NCI-H2227 (cell line): ENCODE measurements around the gene SGO1.
"Not testable (repeated sequence)": the region's sequence is repeated elsewhere in the genome, so short reads cannot be mapped to it uniquely, and the experiment has no call there.

Experiments used
- DNase-seq: peaks from one replicate; lab custom pipeline; 2025; ENCODE audit not compliant: unreplicated experiment; lab: John Stamatoyannopoulos, UW

The SGO1 gene

GRCh38 chr3:20185679-20186599 is at the start of gene SGO1:
Gene SGO1 (minus strand): TSS chr3:20186206. CDS start chr3:20184027, 2,179 bp downstream.
- DNase-seq: peak; percentile 96

- no peak for DNase-seq
Observed at GRCh38 chr3:20235796-20236195, 49.8 kb upstream of the SGO1 start.

DNA sequence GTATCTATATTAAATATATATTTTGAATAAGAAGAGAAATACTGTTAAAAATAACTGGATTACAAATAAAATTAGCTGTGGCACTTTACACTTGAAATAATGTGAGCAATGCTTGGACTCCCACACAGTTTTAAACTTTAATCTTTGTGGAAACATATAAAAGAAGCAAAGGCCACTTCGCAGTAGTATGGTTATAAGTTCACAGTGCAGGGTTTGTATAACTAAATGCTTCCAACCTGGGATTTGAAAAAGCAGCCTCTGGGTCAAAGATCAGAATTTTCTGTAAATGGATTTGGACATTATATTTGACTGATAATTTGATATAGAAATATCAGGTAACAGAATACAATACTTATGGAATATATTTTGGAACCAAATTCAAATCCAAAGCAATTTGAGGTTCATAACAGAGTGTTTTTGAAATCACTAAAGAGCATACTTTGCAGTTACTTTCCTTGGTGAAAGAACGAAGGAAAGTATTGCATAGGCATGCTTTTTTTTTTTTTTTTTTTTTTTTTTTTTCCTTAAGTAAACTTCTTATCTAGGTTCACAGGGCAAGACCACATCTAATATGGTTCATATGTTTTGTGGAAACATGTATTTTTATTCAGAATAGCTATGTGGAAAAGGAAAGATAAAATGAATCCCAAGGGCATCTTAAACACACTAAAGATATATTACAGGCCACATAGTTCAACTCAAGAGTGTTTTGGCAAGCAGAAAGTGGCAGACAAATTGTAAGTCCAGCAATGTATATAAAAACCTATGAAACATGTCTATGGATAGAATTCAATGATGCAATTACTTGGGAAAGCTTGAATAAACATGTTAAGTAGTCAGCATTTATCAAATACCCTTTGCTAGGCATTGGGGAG is 47.1 kb upstream of the SGO1 start:
- DNase-seq: no peak

GRCh38 chr3:20230954-20231353 is 44.9 kb upstream of the SGO1 start:
- DNase-seq: no peak

GRCh38 chr3:20225769-20226168 is 39.8 kb upstream of the SGO1 start:
- peak; percentile 31 for DNase-seq

DNA sequence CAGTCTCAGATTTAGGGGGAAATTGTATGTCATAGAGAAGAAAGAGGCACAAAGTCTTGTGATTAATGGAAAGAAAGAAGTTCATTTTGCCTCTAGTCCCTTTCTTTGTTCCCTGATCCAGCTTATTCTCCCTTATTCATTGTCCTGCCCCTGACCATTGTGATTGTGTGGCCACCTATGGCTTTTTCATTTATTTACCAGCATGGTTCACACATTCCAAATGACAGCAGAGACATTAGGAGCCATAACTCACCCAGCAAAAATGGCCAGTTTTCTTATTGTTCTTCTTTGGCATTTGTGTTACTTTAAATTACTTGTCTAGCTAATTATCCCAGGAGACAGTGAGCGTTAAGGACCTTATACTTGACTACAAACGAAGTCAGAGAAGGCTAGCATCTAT is 36.3 kb upstream of the SGO1 start:
- no peak for DNase-seq

DNA sequence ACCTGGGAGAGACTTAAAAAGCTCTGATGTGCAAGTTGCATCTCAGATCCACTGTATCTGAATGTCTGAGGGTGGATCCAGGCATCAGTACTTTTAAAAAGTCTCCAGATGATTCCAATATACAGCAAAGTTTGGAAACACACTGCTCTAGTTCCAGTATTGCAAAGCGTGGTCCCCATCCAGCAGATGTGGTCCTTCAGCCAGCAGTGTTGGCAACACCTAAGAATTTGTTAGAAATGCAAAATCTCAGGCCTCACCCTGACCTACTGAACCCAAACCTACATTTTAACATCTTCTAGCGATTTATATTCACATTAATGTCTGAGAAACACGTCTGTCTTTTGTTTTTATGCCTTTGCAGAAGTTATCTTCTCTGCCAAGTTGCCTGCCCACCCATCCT is 32.2 kb upstream of the SGO1 start:
- DNase-seq: no peak

- DNase-seq: no peak
Observed at GRCh38 chr3:20215636-20216035, 29.6 kb upstream of the SGO1 start.

- not testable (repeated sequence) for DNase-seq
Observed at GRCh38 chr3:20213491-20213890, 27.5 kb upstream of the SGO1 start.

- not testable (repeated sequence) for DNase-seq
Observed at GRCh38 chr3:20207945-20208344, 21.9 kb upstream of the SGO1 start.

- not testable (repeated sequence) for DNase-seq
Observed at GRCh38 chr3:20205898-20206297, 19.9 kb upstream of the SGO1 start.

DNA sequence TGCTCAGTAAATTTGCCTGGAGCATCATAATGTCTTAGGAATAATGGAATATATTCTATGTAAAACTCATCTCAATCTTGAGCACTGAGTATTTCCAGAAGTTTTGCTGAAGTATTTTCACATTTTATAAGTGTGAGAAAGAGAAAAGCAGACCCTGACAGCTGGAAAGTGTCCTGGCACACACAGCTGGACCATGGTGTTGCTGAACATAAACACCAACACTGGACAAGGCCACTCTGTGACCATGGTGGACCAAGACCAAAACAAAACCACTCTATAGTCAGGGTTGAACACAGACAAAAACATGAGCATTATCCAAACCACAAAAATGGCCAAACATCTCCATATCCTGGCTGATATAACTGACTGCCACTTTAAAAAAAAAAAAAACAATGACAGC is 15.1 kb upstream of the SGO1 start:
- DNase-seq: no peak

DNA sequence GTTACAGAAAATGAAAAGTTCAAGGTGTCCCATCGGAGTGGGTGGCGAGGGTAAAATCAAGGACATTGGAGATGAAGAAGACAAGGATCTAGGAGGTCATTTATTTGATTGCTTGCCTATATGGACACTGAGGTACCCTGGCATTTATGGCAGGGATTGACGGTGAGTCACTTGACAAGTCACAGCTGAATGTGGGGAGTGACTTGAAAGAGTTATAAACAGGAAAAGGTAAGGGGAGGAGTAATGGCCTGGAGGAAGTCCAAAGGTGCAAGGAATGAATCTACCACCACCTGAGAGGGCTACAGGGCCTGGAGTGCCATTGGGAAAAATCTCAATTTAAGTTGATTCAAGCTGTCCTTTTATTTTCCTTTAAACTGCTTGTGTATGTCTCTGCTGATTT is 11.8 kb upstream of the SGO1 start:
- no peak for DNase-seq

DNA sequence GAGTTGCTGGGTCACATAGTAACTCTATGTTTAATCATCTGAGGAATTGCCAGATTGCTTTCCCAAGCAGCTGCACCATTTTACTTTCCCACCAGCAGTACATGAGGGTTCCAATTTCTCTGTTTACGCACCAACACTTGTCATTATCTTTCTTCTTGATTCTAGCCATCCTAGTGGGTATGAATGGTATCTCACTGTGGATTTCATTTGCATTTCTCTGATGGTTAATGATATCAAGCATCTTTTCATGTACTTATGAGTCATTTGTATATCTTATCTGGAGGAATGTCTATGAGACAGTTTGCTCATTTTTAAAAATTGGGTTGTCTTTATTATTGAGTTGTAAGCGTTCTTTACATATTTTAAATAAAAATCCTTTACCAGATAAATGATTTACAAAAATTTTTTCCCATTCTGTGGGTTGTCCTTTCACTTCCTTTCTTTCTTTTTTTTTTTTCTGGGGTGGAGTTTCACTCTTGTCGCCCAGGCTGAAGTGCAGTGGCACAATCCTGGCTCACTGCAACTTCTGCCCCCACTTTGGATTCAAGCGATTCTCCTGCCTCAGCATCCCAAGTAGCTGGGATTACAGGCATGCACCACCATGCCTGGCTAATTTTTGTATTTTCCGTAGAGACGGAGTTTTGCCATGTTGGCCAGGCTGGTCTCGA is 8.9 kb upstream of the SGO1 start:
- no peak for DNase-seq

- no peak for DNase-seq
Observed at GRCh38 chr3:20190991-20191390, 5.0 kb upstream of the SGO1 start.

- DNase-seq: no peak
Observed at GRCh38 chr3:20186600-20187004, 596 bp upstream of the SGO1 start.

DNA sequence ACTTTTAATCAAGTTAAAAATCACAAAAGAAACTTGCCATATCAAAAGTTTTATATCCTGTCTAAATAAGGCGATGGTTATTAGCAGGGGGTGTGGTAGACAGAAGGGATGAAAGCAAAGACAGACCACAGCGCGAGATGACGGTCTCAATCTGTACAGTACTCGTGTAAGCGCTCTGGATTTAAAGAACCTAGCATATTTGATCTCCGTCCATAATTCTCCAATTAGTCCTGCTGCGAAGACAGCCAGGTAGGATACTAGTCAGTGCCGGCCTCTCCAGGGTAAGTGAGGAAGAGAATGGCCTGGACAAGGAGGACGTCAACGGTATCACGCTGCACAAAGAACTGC is 701 bp downstream of the SGO1 start:
- peak; percentile 11 for DNase-seq

DNA sequence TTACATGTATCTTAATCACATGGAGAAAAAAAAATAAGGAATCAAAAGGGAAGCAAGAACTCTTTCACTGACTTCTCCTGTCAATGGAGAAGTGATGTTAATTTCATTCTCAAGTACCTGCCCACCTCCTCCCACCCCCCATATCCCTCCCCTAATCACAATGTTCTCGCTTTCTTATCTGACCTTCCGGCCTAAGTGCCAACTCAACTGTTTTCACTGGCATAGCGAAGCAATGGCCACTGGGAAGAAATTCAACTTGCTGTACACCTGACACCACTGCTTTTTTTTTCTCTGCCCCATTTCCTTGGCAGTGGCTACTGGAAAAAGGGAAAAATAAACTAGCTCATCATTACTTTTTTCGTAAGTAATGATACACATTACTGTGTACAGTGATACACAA is 3.8 kb downstream of the SGO1 start:
- no peak for DNase-seq

DNA sequence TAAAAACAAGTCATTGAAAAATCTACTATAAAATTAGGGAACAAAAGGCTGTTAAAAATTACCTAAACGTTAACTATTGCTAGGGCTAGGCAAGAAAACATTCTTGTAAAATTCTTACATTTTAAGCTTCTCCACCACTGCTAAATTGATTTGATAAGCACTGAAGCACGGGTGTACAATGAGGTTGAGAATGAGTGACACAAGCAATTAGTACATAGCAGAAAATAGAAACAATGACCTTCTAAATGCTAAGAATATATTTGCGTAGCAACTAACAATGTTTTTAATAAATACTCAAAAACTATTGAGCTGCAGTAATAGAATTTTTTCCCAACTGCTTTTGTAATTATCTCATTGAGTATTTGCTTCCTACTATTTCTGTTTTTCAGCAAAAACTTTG is 4.7 kb downstream of the SGO1 start:
- no peak for DNase-seq

DNA sequence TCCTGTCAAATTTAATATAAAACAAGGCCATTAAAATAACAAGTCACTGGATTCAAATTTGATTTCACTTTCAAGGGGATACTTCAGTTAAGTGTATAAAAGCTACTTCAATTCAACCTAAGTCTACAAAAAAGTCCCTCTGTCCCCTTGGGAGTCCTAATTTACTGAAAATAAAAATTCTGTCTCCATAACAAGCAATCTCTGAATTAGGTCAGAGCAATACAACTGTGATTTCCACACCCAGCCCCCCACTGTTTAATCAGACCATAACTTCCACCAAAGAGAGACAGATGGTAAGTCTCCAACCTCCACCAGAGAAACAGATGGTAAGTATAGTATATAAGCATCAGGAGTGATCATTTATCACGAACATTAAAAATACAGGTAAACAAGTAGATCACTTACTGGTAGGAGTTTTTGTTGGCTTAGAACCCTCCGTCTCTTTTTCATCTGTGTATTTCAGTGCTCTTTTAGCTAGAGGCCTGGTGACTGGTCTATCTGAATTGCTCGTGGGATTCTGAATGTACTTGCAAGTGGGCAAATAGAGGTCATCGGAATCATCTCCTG is 12.1 kb downstream of the SGO1 start:
- DNase-seq: no peak

GRCh38 chr3:20161714-20162113 is 24.3 kb downstream of the SGO1 start:
- no peak for DNase-seq
